GM12874 (cell line): ENCODE results near the gene RTN4IP1.

Source experiments
- TF ChIP-seq, protein P1 (sequence below): IDR thresholded peaks from 2 replicates; pipeline ENCODE4 v1.5.1; 2011; ENCODE audit warnings: low read depth, mild to moderate bottlenecking, control low read depth, low read length, moderate library complexity; ENCODE audit not compliant: insufficient read depth

The RTN4IP1 gene

DNA sequence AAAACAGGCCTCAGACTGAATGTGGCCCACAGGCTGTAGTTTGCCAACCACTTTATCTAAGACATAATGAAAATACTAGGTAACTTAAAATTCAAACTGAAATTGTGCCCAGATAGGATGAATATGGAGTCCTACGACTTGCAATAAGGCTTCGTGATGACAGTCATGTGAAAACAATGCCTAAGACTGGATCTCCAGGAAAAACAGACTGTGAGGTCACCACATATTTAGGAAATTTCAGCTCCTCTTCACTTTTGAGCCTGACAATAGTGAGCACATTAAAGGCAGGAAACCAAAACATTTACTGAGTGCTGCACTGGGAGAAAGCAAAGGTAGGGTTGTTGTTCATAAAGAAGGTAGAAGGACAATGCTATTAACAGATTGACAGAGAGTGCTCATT, 50.0 kb downstream of the RTN4IP1 start:
- TF ChIP-seq, protein P1, sequence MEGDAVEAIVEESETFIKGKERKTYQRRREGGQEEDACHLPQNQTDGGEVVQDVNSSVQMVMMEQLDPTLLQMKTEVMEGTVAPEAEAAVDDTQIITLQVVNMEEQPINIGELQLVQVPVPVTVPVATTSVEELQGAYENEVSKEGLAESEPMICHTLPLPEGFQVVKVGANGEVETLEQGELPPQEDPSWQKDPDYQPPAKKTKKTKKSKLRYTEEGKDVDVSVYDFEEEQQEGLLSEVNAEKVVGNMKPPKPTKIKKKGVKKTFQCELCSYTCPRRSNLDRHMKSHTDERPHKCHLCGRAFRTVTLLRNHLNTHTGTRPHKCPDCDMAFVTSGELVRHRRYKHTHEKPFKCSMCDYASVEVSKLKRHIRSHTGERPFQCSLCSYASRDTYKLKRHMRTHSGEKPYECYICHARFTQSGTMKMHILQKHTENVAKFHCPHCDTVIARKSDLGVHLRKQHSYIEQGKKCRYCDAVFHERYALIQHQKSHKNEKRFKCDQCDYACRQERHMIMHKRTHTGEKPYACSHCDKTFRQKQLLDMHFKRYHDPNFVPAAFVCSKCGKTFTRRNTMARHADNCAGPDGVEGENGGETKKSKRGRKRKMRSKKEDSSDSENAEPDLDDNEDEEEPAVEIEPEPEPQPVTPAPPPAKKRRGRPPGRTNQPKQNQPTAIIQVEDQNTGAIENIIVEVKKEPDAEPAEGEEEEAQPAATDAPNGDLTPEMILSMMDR, result no peak

DNA sequence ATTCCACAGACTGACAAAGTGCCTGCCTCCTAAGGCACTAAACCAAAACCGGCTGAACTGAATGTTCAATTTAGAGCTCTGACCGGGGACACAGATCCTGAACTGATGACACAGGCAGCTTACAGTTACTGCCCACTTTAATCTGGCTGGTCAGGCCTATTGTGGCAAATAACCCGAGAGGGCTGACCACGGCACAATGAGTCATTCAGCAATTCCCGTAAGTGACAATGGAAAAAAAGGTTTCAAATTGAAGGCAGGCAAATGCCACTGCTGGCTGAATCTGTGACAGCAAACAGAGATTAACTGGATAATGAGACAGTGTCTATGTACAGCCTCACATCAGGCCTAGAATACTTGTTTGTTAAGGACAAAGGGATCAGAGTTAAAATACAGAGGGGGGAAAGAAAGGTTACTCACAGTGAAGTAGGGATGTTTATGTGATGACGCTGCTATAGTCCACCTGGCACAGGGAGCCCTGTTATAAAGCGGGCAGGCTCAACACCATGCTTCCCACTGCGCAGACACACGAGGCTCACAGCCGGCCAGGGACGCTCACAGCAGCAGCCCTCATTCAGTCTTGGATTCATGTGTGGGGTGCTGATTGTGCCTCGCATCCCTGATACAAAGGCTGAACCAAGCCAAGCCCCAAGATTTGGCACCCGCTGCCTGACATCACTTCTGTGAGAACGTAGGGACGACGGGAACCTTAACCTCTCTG, 54.4 kb downstream of the RTN4IP1 start:
- TF ChIP-seq, protein P1, result no peak

DNA sequence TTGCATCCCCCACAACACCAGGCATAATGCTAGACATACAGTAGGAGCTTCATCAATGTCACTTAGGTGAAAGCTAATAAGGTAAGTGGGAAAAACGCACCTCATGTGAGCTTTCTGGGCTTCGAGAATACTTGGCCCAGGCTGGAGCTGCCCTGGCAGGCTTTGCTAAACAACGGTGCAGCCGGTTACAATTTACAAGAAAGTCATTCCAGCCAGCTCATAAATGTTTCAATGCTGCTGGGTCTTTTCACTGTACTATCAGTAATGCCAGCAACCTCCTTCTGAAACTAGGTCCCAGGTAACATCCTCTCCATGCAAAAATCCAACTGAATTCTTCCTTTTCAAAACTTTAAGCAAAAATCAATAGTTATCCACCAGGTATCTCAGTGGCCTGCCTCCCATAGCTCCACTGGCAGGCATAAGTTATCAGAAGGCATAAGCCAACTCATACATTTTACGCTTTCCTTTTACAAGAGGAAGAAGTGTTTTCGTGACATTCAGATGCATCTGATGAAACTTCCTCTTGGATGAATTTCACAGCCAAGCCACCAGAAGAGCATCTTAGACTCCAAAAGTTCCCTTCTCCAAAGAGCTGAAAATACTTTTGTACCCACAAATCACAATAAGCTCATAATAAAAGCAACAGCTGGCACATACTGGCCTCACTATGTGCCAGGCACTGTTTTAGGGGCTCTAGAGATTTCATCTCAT, 56.3 kb downstream of the RTN4IP1 start:
- TF ChIP-seq, protein P1, result no peak

GRCh38 chr6:106572436-106572835, 56.9 kb downstream of the RTN4IP1 start:
- TF ChIP-seq, protein P1, result no peak

- TF ChIP-seq, protein P1, result no peak
Observed at GRCh38 chr6:106569428-106569827, 59.9 kb downstream of the RTN4IP1 start.

- TF ChIP-seq, protein P1, result no peak
Observed at GRCh38 chr6:106568530-106568929, 60.8 kb downstream of the RTN4IP1 start.

- TF ChIP-seq, protein P1, result no peak
Observed at GRCh38 chr6:106564476-106564875, 64.8 kb downstream of the RTN4IP1 start.
